Mucosa of gallbladder (tissue), 1 donor: ENCODE results near the gene SPOCK1. TPM values are rescaled to one million over a fixed set of nuclear protein-coding genes. Genes with fewer than 3 reads are reported as not detected.

Source experiments
- DNase-seq: peaks from one replicate; pipeline ENCODE4 v3.0.0-alpha.2; 2020; ENCODE audit warnings: low spot score
- total RNA-seq: library from RNA; stranded (reverse); gene quantifications from one replicate; pipeline ENCODE4 v1.2.1, GENCODE V29; 2021
- donor health status: DM: no; HTN: no; CAD: no.

SPOCK1 gene
- total RNA-seq, 1 donor from 2014 or later = 13.6 TPM

- DNase-seq = no peak
Observed at GRCh38 chr5:137442660-137443059, 56.5 kb downstream of the SPOCK1 start.

GRCh38 chr5:137441476-137441875 is 57.6 kb downstream of the SPOCK1 start:
- no peak for DNase-seq

GRCh38 chr5:137440795-137441194 is 58.3 kb downstream of the SPOCK1 start:
- DNase-seq = no peak

- DNase-seq = no peak
Observed at GRCh38 chr5:137439645-137440044, 59.5 kb downstream of the SPOCK1 start.

GRCh38 chr5:137438932-137439331 is 60.2 kb downstream of the SPOCK1 start:
- no peak for DNase-seq

- DNase-seq = no peak
Observed at GRCh38 chr5:137437774-137438173, 61.4 kb downstream of the SPOCK1 start.

GRCh38 chr5:137433539-137433938 is 65.6 kb downstream of the SPOCK1 start:
- no peak for DNase-seq

- DNase-seq = no peak
Observed at GRCh38 chr5:137432376-137432775, 66.8 kb downstream of the SPOCK1 start.

GRCh38 chr5:137431051-137431450 is 68.1 kb downstream of the SPOCK1 start:
- no peak for DNase-seq

- no peak for DNase-seq
Observed at GRCh38 chr5:137415231-137415681, 83.9 kb downstream of the SPOCK1 start.

- no peak for DNase-seq
Observed at GRCh38 chr5:137414112-137414755, 84.9 kb downstream of the SPOCK1 start.

GRCh38 chr5:137412136-137412535 is 87.0 kb downstream of the SPOCK1 start:
- DNase-seq = no peak

GRCh38 chr5:137410234-137411010 is 88.7 kb downstream of the SPOCK1 start:
- no peak for DNase-seq

GRCh38 chr5:137409736-137410135 is 89.4 kb downstream of the SPOCK1 start:
- no peak for DNase-seq

GRCh38 chr5:137407090-137407489 is 92.0 kb downstream of the SPOCK1 start:
- DNase-seq = no peak

GRCh38 chr5:137405393-137405792 is 93.7 kb downstream of the SPOCK1 start:
- no peak for DNase-seq

- no peak for DNase-seq
Observed at GRCh38 chr5:137403869-137404268, 95.3 kb downstream of the SPOCK1 start.

- DNase-seq = no peak
Observed at GRCh38 chr5:137402436-137403187, 96.5 kb downstream of the SPOCK1 start.

- no peak for DNase-seq
Observed at GRCh38 chr5:137401946-137402345, 97.2 kb downstream of the SPOCK1 start.

GRCh38 chr5:137400571-137400970 is 98.6 kb downstream of the SPOCK1 start:
- DNase-seq = no peak

- no peak for DNase-seq
Observed at GRCh38 chr5:137399911-137400310, 99.2 kb downstream of the SPOCK1 start.

- no peak for DNase-seq
Observed at GRCh38 chr5:137398751-137399150, 100.4 kb downstream of the SPOCK1 start.

- no peak for DNase-seq
Observed at GRCh38 chr5:137398154-137398553, 101.0 kb downstream of the SPOCK1 start.
